Nasal cavity respiratory epithelium epithelial cell of viscerocranial mucosa (primary cell): ENCODE measurements around the gene RBM4B. TPM values are rescaled to one million over a fixed set of nuclear protein-coding genes. Genes with fewer than 3 reads are reported as not detected.

Experiments used
- total RNA-seq: library from RNA; depleted of rRNA; stranded (reverse); fragments of >200 nt; gene quantifications from 2 replicates; pipeline ENCODE4 v1.2.3, GENCODE V29; 2014

RBM4B gene, protein sequence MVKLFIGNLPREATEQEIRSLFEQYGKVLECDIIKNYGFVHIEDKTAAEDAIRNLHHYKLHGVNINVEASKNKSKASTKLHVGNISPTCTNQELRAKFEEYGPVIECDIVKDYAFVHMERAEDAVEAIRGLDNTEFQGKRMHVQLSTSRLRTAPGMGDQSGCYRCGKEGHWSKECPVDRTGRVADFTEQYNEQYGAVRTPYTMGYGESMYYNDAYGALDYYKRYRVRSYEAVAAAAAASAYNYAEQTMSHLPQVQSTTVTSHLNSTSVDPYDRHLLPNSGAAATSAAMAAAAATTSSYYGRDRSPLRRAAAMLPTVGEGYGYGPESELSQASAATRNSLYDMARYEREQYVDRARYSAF
- total RNA-seq, result 17.1 and 21.5 TPM in 2 replicates

DNA sequence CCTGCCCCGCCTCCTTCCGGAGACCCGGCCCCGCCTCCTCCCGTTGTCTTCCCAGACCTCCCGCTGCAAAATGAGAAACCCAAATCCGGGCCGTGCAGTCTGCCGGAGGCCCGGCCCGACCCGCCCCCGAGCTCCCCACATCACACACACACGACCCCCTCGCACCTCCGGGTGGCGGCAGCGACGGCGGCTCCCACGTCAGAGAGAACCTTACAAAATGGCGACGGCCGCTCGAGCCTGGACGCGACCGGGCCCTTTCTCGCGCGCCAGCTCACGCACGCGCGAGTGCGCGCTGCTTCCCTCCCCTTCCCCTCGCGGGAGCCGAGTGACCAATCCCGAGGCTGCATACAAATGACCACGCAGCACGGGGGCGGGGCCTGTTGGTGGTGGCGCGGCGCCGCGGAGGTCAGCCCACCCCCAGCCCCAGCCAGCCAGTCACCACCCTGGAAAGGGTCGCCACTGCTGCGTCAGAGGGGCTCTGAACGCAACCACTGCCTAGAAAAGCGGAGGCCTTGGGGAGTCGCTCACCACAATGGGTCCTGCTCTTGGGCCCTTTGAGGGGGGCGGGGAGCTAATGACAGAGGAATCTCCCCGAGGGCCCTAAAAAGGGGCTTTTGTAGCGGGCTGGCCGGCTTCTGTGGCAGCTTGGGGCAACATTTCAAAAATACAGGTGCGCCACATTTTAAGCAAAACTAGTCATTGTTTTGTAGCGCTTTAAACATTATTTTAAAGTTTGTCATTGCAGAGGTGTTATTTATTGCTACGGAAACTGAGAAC, at the start of gene RBM4B:
Gene RBM4B, minus strand, starts transcription at position 289 of the 777 bp plus-strand sequence. CDS start 808 bp downstream, outside the sequence.

DNA sequence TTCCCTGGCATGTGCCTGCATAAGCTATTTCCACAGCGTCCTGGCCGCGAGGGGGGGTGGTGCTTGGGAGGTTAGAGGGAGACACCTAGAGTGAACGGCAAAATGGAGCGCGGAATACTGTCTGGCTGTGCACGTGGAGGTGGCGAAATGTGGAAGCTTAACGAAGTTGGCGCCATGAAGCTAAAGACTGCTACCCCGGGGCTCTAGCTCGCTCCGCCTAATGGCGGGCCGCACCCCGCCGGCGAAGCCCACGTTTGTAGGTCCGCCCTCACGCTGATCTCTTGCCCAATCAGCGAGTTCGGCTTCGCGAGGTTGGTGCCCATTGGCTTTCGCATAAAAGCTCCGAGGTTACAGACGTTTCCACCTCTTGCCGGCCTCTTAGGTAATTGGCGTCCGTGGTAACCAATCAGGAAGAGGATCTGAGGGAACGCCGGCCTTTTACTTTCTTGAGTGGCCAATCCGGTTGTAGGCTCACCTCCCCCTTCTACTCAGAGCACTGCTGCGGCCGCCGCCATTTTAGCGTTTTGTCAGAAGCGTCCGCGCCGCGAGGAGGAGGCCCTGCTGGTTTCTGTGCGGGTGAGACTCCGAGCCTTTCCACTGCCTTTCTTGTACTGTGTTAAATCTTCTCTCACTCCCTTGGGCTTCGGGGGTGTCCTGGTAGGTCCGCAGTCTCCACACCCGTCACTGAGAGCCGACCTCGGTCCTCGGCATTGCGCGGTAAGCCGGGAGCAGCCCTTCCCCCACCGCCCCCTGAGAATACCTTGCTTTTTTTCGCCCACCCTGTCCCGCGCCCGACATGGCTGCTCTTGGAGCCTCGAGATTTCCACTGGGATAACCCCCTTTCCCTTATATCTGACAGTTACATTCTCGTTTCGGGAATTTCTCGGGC, 39.3 kb downstream of the RBM4B start, which contains the start of gene RBM4:
Gene RBM4, plus strand, starts transcription at position 527 of the 889 bp plus-strand sequence. CDS start 1,009 bp downstream, outside the sequence.

DNA sequence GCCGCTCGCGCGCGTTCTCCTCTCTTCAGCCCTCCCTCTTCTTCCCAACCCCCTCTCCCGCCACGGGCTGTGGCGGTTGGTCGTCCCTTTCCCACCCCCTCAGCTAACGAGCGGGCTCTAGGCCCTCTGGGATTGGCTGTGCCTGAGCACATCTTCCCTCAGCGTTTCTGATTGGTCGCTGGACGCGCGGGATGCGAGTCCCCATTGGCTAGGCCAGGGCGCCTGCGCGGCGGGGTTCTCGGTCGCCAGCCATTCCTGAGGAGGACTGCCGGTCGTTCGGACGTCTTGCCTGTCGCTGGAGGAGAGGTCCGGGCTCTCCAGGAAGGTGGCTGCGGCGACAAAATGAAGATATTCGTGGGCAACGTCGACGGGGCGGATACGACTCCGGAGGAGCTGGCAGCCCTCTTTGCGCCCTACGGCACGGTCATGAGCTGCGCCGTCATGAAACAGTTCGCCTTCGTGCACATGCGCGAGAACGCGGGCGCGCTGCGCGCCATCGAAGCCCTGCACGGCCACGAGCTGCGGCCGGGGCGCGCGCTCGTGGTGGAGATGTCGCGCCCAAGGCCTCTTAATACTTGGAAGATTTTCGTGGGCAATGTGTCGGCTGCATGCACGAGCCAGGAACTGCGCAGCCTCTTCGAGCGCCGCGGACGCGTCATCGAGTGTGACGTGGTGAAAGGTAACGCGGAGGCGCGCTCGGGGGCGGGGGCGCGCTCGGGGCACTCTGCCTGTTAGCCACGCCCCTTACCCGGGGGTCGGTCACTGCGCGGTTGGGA, 61.1 kb downstream of the RBM4B start, which contains the start of gene RBM14:
Gene RBM14, plus strand, starts transcription at position 252 of the 776 bp plus-strand sequence. Its CDS starts 91 bp downstream, at position 343.

Other genes with a start within 250 kb of the RBM4B start
- gene MRPL11, start 239.0 kb downstream of the RBM4B start, total RNA-seq, result 24.6 and 34.2 TPM in 2 replicates
- gene PELI3, start 211.0 kb downstream of the RBM4B start, total RNA-seq, result 9.6 and 14.3 TPM in 2 replicates
- gene DPP3, start 197.5 kb downstream of the RBM4B start, total RNA-seq, result 62.5 and 70.9 TPM in 2 replicates
- gene BBS1, start 167.3 kb downstream of the RBM4B start, total RNA-seq, result 5.5 and 20.1 TPM in 2 replicates
- 7.2 and 11.7 TPM in 2 replicates for gene ZDHHC24, start 131.8 kb downstream of the RBM4B start, total RNA-seq
- under 0.01 TPM in 1 of 2 replicates, not detected in the other for gene ACTN3, start 131.0 kb downstream of the RBM4B start, total RNA-seq
- 1.4 and 14.9 TPM in 2 replicates for gene CTSF, start 109.3 kb downstream of the RBM4B start, total RNA-seq
- under 0.01 and 0.21 TPM in 2 replicates for gene CCDC87, start 84.8 kb downstream of the RBM4B start, total RNA-seq
- 21.9 and 22.5 TPM in 2 replicates for gene CCS, start 84.7 kb downstream of the RBM4B start, total RNA-seq
- gene RBM14, start 61.3 kb downstream of the RBM4B start, total RNA-seq, result 7.9 and 25.5 TPM in 2 replicates
- 152 and 204 TPM in 2 replicates for gene RBM4, start 39.2 kb downstream of the RBM4B start, total RNA-seq
- 60.5 and 130 TPM in 2 replicates for gene SPTBN2, start 51.3 kb upstream of the RBM4B start, total RNA-seq
- gene RCE1, start 165.6 kb upstream of the RBM4B start, total RNA-seq, result 23.2 and 33.5 TPM in 2 replicates
- gene LRFN4, start 179.2 kb upstream of the RBM4B start, total RNA-seq, result 9.2 and 22.9 TPM in 2 replicates